ENCODE data around the gene INIP.

GRCh38 chr9:112711050-112711689 is 6.7 kb downstream of the INIP start:
- TF ChIP-seq CTCF (conservative IDR thresholded peaks at IDR 0.05; ENCODE audit: low read length) = peak; percentile 71
- no peak for TF ChIP-seq EZH2phosphoT487 (IDR thresholded peaks at IDR 0.05; ENCODE audit: borderline replicate concordance, low read depth, low read length)
